Prostate gland (tissue), 2 donors: ENCODE results near the gene TMEM87A.

ENCODE experiments used
- CTCF ChIP-seq, 4 experiments: fragments of 200-600 bp in 2 of 4; fragments of 450-650 bp in 2 of 4; sonication (generic) in 2 of 4; IDR thresholded peaks; 1 replicate in 3 of 4; 2 replicates in 1 of 4; pipeline ENCODE4 v1.5.1; 2016 to 2019; ENCODE audit warnings: antibody characterized with exemption in 4 of 4, mild to moderate bottlenecking in 2 of 4, moderate library complexity in 2 of 4
- POLR2A ChIP-seq: fragments of 450-650 bp; IDR thresholded peaks from one replicate; pipeline ENCODE4 v1.6.1; 2016; ENCODE audit warnings: antibody characterized with exemption, mild to moderate bottlenecking
- POLR2AphosphoS5 ChIP-seq: sonication (generic); formaldehyde crosslinking; IDR thresholded peaks from one replicate; pipeline ENCODE4 v1.6.1; 2017; ENCODE audit warnings: antibody characterized with exemption

GRCh38 chr15:42163947-42164550, 109.2 kb downstream of the TMEM87A start:
- no peak for TF ChIP-seq CTCF (IDR thresholded peaks at IDR 0.05)
- TF ChIP-seq POLR2A: no peak
- no peak for TF ChIP-seq POLR2AphosphoS5
